Urothelium cell line (cell line): ENCODE results near the gene U2AF2.

Experiments
- DNase-seq: peaks from one replicate; pipeline ENCODE4 v3.0.0; 2011; ENCODE audit warnings: low spot score, mixed read lengths
- FAIRE-seq: peaks from 2 replicates; lab custom pipeline; 2011; peaks lifted over from hg19 to GRCh38; lab: Jason Lieb, UNC

The U2AF2 gene

DNA sequence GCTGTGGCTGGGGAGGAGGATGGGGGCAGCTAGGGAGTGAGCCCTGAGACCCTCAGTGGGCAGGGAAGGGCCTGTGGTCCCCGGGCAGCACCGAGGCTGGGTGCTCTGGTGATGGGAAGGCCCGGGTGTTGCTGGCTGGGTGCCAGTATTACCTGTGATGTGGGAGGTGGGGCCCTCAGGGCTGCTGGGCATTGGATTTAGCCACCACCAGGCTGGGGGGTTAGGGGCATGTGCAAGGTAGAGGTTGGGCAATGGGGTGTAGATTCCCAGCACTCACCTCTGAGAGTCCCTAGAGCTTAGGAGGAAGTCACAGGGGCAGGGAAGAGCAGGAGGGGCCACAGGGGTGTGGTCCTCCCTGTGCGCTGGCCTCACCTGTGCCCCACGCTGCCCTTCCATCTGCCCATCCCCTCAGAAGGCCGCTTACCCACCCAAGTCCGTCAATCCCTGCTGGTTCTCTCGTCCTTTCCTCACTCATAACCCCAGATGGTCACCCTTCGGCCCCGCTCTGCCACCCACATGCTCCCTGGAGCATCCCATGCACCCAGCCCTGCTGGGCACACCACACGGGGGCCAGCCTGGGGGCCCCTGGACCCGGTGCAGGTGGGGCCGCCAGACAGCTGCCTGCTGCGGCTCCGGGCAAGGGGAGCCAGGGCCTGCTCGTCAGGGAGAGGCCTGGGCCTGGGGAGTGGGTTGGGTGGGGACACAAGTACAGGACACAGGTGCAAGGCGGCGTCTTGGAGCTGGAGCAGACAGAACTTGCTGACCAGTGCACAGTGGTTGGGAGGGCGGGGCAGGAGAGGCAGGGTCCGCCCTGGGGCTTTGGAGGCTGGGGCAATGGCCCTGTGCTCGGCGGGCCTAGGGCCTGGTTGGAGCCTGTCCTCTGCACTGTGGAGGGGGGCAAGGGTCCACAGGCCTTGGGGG lies 32.7 kb downstream of the U2AF2 start:
- FAIRE-seq (no peak), DNase-seq (no peak)

DNA sequence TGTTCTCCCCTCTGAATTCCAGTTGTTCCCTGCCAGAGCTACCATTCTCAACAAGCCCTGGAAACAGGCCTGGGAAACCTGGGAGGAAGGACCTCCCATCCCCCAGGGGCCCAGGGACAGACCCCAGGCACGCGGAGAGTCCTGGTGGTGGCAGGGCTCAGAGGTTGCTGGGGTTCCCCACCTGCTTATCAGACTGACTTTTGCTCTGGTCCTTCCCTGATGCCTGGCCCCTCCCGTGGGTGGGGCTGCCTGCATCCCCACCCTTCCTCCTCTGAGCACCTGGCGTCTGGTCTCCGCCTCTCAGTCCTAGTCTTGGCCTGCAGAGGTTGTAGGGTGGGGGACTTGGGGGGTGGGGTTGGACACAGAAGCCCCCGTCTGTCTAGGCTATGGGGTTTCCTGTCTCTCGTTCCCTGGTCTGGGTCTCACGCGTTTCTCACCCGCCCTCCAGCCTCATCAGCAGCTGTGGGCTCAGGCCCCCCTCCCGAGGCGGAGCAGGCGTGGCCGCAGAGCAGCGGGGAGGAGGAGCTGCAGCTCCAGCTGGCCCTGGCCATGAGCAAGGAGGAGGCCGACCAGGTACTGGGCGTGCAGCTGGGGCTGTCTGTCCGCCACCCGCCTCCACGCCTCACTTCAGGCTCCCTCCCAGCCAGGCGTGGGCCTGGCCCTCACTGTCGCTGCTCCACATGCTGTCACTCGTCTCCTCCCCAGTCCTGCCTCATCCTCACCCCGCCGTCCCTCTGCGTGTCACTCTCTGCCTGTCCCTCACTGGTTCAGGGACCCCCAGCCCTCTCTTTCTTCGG lies 33.8 kb downstream of the U2AF2 start:
- FAIRE-seq (no peak), DNase-seq (no peak)

DNA sequence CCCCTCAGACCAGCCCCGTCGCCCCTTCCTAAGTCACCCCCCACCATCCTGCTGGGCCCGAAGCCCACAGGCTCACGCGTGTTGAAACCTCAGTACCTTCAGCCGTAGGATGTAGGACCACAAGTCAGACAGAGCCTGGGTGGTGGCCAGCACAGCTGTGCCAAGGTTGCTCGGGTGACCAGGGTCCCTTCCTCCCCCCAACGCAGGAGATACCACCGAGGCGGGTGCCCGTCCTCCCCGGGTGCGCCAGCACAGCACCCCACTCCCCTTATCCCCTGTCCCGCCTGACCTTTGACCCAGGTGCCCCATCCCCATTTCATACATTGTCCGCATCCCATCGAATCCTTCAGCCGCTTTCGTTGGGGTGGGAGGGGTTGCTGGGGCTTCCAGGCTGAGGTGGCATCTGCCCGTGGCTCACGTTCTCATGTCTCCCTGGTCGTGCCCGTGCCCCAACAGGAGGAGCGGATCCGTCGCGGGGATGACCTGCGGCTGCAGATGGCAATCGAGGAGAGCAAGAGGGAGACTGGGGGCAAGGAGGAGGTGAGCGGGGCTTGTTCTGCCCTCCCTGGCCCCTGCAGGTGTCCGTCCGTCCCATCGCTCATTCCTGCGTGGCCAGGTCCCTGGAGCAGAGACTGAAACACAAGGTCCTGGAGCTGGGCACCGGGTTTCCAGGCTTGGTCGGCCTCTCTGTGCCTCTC lies 34.7 kb downstream of the U2AF2 start:
- DNase-seq (no peak), FAIRE-seq (no peak)

DNA sequence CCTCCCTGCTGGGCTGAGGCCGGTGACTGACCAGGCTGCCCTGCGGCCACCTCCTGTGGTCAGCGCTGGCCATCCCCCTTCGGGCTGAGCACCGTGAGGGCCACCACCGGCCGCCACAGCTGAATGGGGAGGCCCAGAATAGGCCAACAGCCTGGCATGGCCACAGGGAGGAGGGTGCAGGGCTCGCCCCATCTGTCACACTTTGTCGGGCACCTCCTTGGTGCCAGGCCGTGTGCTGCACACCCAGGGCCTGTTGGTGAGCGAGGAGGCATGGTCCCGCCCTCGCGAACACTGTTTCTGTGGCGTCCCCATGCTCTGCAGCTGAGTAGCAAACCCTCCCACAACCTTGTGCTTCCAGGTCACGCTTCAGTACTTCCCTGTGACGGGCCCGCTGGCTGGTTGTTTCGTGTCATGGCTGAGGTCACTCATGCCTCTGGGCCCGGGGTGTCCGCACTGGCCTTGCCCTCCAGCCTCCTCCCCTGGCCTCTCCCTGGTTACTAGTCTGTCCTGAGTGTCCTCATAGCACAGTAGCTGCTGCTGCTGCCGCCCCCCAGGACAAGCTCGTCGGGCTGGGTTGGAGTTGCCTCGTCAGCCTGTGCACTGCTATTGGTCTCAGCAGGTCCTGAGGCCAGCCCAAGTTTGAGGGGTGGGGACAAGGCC lies 35.4 kb downstream of the U2AF2 start:
- FAIRE-seq (no peak), DNase-seq (no peak)

DNA sequence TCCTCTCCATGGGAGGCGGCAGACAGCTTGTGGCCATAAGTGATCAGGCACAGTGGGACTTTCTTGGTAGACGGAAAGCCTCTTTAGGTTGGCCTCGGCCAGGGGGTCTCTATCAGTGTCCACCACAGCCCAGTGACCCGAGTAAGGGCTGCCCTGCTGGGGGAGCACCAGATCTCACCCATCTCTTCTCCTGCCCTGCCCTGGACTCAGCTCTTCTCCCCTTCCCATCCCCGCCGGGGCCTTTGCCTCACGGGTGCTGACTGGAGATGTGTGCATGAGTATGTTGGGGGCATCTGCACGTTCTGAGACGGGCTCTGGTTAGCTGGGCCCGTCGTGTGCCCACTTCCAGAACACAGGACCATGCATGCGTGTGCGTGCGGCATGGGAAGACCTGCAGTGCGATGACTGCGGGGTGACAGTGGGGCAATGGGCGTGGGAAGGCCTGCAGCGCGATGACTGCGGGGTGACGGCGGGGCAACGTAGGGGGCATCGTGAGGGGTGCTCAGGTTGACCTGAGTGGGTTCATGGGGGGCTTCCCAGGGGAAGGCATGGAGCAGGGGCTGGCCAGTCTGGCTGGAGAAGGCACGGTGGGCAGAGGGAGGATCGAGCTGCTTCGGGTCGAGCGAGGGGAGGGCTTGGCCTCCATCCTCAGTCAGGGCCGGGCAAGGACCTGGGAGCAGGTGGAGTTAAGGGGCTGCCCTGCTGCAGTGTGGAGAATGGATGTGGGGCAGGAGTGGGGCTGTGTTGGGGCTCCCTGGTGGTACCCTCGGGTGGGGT lies 36.1 kb downstream of the U2AF2 start:
- FAIRE-seq (no peak), DNase-seq (no peak)

DNA sequence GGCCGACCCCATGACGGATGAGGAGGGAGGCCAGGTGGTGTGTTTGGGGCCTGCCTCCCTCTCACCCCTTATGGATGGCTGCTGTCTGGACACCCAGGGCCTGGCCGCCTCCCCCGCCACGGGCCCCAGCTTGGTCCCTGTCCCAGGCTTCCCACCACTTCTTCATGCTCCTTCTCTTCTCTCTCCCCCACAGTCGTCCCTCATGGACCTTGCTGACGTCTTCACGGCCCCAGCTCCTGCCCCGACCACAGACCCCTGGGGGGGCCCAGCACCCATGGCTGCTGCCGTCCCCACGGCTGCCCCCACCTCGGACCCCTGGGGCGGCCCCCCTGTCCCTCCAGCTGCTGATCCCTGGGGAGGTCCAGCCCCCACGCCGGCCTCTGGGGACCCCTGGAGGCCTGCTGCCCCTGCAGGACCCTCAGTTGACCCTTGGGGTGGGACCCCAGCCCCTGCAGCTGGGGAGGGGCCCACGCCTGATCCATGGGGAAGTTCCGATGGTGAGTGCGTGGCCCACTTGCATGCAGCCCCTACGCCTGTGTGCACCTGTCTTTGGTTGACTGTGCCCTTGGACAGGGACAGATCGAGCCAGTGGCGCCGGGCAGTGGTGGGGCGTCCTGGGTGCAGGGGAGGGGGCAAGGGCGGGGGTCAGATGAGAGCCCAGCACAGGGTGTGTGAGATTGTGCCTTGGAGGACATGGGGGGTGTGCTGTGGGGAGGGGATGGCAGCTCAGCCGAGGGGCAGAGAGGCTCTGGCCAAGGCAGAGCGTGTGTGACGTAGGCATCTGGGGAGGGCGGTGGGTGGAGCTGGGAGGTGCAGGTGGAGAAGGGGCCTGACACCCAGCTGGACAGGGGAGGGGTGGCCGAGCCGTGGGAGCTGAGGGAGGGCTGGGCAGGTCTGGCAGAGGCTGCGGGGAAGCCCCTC lies 37.0 kb downstream of the U2AF2 start:
- no peak for DNase-seq
- FAIRE-seq, result no peak

DNA sequence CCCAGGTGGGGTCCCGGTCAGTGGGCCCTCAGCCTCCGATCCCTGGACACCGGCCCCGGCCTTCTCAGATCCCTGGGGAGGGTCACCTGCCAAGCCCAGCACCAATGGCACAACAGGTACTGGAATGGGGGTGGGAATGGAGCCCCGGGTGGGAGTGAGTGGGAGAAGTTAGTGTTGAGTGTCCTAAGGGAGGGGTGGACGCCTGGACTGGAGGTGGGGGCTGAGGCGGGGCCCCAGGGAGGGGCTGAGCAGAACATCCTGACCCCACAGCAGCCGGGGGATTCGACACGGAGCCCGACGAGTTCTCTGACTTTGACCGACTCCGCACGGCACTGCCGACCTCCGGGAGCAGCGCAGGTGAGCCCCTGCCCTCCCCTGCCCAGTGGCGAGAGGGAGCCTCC lies 37.8 kb downstream of the U2AF2 start:
- DNase-seq (no peak), FAIRE-seq (no peak)

DNA sequence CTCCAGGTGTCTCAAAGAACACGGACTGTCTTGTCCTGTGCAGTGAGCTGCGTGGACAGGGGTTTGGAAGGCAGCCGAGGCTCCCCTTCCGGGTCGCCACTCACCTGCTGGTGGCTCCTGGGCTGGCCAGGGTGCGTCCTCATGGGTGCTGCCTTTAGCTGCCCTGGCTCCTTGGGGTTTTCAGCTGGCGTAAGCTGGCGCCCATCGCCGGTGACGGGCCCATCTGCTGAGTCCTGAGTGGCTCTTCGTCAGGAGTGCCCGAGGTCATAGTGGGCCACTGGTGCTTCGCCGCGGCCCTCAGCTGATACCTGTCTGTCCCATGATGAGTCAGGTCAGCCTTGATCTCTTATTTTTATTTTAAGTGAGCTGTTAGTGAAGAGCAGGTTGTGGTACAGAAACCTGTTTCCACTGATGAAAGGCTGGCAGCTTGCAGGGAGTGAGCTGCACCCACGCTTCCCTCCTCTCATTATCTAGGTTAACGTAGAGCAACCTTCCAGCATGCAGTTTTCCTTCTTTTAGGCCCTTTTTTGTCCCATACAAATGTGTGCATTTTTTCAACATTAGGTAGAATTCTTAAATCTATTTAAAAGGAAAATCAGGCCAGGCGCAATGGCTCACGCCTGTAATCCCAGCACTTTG lies 38.6 kb downstream of the U2AF2 start:
- DNase-seq (no peak), FAIRE-seq (no peak)

DNA sequence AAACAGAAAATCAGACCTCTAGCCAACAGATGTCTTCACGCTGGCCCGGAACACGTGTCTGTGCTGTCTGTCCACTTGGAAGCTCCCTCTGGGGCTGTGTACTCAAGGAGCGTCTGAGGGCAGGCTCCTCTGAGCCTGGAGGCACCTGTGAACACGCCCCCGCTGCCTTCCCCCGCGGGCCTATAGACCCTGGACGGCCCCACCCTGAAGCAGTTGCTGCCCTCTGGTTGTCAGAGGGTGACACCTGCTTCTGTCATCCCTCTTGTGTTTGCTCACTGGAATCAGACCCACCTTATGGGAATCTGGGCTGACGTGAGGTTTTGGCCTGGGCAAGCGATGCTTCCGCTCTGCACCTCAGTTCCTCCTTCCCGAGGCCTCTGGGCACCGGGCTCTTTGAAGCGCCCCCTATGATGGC lies 39.4 kb downstream of the U2AF2 start:
- DNase-seq (no peak), FAIRE-seq (no peak)

DNA sequence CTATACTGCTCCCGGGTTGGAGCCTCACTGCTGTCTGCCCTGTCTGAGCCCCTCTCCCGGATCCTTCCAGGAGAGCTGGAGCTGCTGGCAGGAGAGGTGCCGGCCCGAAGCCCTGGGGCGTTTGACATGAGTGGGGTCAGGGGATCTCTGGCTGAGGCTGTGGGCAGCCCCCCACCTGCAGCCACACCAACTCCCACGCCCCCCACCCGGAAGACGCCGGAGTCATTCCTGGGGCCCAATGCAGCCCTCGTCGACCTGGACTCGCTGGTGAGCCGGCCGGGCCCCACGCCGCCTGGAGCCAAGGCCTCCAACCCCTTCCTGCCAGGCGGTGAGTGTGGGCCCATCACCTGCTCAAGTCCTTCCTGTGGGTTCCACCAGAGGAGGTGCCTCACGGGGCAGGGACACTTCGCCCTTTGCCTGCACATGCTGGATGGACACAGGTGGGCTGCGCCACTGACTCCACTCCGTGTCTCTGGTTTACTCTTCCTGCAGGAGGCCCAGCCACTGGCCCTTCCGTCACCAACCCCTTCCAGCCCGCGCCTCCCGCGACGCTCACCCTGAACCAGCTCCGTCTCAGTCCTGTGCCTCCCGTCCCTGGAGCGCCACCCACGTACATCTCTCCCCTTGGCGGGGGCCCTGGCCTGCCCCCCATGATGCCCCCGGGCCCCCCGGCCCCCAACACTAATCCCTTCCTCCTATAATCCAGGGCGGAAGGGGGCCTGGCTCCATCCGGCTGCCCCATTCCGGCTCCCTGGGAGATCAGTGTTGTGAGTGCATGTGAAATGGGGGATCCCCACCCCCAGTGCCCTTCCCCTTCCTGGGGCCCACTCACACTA lies 40.0 kb downstream of the U2AF2 start:
- no peak for DNase-seq
- no peak for FAIRE-seq

DNA sequence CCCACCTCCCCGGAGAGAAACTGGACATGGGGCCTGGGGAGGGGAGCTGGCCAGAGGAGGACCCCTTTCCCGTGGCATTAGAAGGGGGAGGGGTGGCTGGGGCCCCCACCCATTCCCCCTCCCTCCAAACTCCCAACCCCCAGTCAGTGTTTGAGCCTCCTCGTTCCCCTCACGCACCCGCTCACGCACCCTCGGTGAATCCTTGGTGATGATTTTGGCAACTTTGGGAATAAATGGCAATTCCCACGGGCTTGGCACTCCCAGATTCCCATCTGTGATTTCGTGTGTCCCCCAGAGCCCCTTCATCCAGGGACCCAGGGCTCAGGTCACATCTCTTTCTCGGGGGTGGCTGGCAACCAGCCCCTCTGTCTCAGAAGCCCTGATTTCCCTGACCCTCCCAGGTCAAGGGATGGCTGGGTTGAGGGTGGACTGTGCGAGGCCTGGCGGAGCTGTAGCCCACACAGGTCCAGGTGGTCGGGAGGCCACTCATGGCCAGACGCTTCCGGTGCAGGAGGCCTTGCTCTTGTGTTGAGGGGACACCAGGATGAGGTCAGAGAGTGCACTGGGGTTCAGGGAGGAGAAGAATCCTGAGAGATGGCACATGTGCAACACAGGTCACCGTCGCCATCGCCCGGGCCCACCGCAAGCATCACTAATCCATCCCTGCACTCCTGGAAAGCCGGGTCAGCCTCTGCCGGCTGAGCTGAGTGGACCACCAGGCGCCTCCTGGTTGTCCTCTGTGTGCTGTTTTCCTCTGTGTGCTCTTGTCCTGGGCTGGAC lies 40.9 kb downstream of the U2AF2 start:
- no peak for DNase-seq
- no peak for FAIRE-seq

DNA sequence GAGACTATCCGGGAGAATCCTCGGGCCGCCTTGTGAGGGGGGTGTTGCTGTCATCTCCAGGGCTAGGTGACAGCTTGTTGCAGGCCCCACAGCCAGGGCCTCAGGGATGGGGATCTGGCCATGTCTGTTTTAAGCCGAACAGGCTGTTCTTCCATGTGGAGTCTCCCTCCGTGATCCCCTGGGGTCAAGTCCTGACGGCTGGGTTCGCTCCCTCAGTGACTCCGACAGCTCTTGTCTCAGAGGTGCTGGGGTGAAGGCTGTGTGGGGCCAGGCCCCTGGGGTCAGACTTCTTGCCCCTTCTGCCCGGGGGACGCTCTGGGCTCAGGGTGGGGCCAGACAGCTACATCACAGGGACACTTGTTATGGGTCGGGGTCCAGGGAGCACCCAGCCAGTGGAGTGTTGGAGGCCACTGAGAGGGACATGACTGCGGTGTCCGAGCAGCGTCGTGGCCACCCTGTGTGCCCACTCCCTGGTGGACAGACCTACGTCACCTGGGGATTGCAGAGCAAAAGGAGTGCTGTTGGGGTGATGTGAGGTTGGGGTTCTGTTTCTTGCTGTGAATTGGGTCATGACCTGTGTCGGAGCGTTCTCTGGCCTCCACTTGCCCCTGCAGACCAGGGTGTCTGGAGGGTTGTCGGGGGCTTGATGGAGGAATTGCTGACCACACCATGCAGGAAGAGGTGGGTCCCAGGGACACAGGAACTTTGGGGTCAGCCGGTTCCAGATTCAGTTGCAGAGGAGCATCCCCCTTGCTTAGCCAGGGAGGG lies 41.6 kb downstream of the U2AF2 start:
- no peak for DNase-seq
- no peak for FAIRE-seq

DNA sequence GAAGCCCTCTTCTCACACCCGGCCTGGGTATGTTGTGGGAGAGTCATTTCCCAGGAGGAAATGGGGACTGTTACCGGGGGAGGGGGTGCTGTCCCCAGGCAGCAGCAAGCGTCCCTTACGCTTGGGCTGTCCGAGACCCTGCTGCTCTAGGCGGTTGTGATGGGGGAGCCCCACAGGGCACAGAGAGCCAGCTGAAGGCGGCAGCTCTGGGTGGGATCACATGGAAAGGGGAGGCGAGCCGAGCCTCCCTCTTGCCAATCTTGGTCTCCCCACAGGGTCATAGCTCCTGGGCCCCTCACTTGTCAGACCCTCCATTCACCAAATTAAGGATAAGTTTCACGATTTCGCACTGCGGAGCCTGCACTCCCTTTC lies 42.2 kb downstream of the U2AF2 start:
- FAIRE-seq (no peak), DNase-seq (no peak)

DNA sequence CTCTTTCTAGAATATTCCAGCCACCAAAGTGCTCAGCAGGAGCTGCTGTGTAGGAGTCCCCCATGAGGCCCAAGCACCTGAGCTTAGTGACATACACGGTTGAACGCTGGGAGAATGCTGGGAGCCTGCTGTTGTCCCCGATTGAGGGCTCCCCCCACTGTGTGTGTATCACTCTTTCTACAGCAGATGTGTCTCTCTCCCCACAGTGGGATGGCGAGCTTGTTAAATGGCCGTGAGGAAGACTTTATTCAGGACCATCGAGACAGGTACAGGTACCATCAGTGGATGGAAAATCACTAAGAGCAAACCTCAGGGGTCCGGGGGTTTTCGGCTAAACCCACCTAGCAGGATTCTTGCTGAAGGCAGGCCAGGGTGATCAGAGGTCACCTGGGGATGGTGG lies 42.9 kb downstream of the U2AF2 start:
- no peak for DNase-seq
- no peak for FAIRE-seq

DNA sequence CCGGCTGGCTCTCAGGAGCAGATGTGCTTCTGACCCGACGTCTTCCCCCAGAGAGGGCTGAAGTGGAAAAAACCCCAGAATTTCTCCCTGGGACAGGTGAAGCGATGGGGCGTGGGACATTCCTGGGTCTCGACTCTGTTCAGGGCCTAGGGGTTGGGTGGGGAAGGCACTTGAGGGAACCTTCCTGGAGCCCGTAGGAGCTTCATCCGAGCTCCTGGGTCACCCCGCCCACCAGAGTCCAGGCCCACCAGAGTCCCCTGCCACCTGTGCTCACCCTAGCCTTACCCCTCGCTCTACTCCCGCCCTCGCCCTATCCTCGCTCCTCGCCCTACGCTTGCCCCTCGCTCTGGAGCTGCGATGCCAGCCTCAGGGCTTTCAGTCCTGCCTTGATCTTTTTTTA lies 43.4 kb downstream of the U2AF2 start:
- FAIRE-seq (no peak), DNase-seq (no peak)

DNA sequence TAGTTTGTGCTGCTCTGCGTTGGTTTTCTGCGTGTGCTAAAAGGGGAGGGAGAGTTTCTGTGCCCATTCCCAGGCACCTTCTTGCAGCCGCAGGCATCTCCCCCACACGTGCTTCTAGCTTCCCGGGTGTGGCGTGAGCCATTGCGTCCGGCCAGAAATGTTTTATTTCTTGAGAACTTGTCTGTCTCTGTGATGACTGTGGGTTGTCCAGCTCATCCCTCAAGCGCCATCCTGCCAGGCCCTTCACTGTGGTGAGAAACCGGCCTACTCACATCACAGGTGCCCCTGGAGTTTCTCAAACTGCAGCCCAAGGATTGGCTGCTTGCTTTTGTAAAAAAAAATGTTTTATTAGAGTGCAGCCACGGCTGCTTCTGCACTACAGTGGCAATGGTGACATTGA lies 44.4 kb downstream of the U2AF2 start:
- no peak for FAIRE-seq
- DNase-seq, result no peak
